K562 (cell line): ENCODE data around the gene STK16. TPM values are rescaled to one million over a fixed set of nuclear protein-coding genes. Genes with fewer than 3 reads are reported as not detected.
A peak's percentile ranks its signal among the peaks of the same experiment; 100 is the strongest.

Experiments used
- BDP1 ChIP-seq: IDR thresholded peaks from 3 replicates; pipeline ENCODE4 v1.6.1; 2011; ENCODE audit not compliant: insufficient read length, insufficient read depth
- CBFA2T3 ChIP-seq: fragments of 450-650 bp; IDR thresholded peaks from 2 replicates; pipeline ENCODE4 v1.6.1; 2017
- FIP1L1 ChIP-seq: fragments of 200-400 bp; formaldehyde crosslinking; IDR thresholded peaks from 2 replicates; pipeline ENCODE4 v1.6.1; 2018; ENCODE audit warnings: mild to moderate bottlenecking, low read depth, low read length; ENCODE audit not compliant: poor library complexity, severe bottlenecking
- FOSL1 ChIP-seq: fragments of 200-800 bp; sonication (Bioruptor generic); conservative IDR thresholded peaks from 2 replicates; pipeline ENCODE4 v1.6.1; 2016; ENCODE audit warnings: missing genetic modification characterization, missing compliant biosample characterization
- HDAC2 ChIP-seq: fragments of 450-650 bp; IDR thresholded peaks from 2 replicates; pipeline ENCODE4 v1.6.1; 2016; ENCODE audit warnings: mild to moderate bottlenecking
- MAFF ChIP-seq: IDR thresholded peaks from 2 replicates; pipeline ENCODE4 v1.6.1; 2012; ENCODE audit warnings: low read length, improper control_type of control experiment
- NELFE ChIP-seq: IDR thresholded peaks from 2 replicates; pipeline ENCODE4 v1.6.1; 2011; ENCODE audit warnings: mild to moderate bottlenecking; ENCODE audit not compliant: insufficient read depth, insufficient read length
- NR2C2 ChIP-seq, 2 experiments: fragments of 200-800 bp in 1 of 2; sonication (Bioruptor generic) in 1 of 2; sonication (generic) in 1 of 2; formaldehyde crosslinking in 1 of 2; IDR thresholded peaks; 2 replicates each; pipeline versions ENCODE4 v1.6.1 to v1.8.0; 2016 to 2022; ENCODE audit warnings: mild to moderate bottlenecking in 1 of 2, missing compliant biosample characterization in 1 of 2, missing genetic modification characterization in 1 of 2, missing genetic modification reagents in 1 of 2
- RBM39 ChIP-seq: fragments of 200-400 bp; formaldehyde crosslinking; optimal IDR thresholded peaks from 2 replicates; pipeline ENCODE3; 2018; ENCODE audit warnings: low read depth, low read length
- SIN3A ChIP-seq, 2 experiments: fragments of 150-350 bp in 1 of 2; IDR thresholded peaks; 2 replicates each; pipeline ENCODE4 v1.6.1; 2011 to 2016; ENCODE audit warnings: borderline replicate concordance in 2 of 2, low read depth in 2 of 2, low read length in 2 of 2, mild to moderate bottlenecking in 2 of 2, moderate library complexity in 2 of 2; ENCODE audit not compliant: control insufficient read depth in 1 of 2
- SRSF1 ChIP-seq: fragments of 200-400 bp; formaldehyde crosslinking; IDR thresholded peaks from 2 replicates; pipeline ENCODE4 v1.6.1; 2017; ENCODE audit warnings: mild to moderate bottlenecking, low read depth, low read length, moderate library complexity
- TARDBP ChIP-seq: fragments of 450-650 bp; IDR thresholded peaks from 2 replicates; pipeline ENCODE4 v1.6.1; 2016
- XRCC3 ChIP-seq: fragments of 450-650 bp; IDR thresholded peaks from 2 replicates; pipeline ENCODE4 v1.6.1; 2017; ENCODE audit warnings: mild to moderate bottlenecking, moderate library complexity
- ZNF140 ChIP-seq: fragments of 250-450 bp; sonication (Bioruptor Pico); IDR thresholded peaks from 2 replicates; pipeline ENCODE4 v1.8.0; 2021; ENCODE audit warnings: moderate library complexity, mild to moderate bottlenecking, inconsistent platforms
- ZNF3 ChIP-seq: fragments of 250-450 bp; sonication (Bioruptor Pico); IDR thresholded peaks from 2 replicates; pipeline ENCODE4 v1.5.0; 2021; ENCODE audit warnings: mild to moderate bottlenecking, moderate library complexity
- ZNF586 ChIP-seq: fragments of 450-650 bp; formaldehyde crosslinking; conservative IDR thresholded peaks from 2 replicates; pipeline ENCODE4 v1.4.0; 2020; ENCODE audit warnings: mild to moderate bottlenecking, moderate library complexity
- polyA plus RNA-seq, 8 experiments: library from polyadenylated mRNA; depleted of rRNA in 4 of 8; stranded (reverse) in 5 of 8; unstranded in 3 of 8; fragments of >200 nt; fragmentation: Nextera tagmentation in 2 of 8; fragmentation: Illumina TruSeq in 1 of 8; extraction: Ambion mirVana in 2 of 8; extraction: Trizol in 1 of 8; gene quantifications; 2 replicates each; pipeline versions ENCODE4 v1.2.1 to v1.2.3, GENCODE V29; 2011 to 2014; ENCODE audit warnings: inconsistent platforms in 1 of 8, missing spikeins in 1 of 8
- total RNA-seq, 7 experiments: library from RNA; depleted of rRNA in 6 of 7; stranded (reverse); fragments of >200 nt in 6 of 7; fragmentation: Illumina TruSeq in 2 of 7; extraction: Trizol in 2 of 7; gene quantifications; 2 replicates each; pipeline versions ENCODE4 v1.2.1 to v1.2.3, GENCODE V29; 2011 to 2021; ENCODE audit warnings: low replicate concordance in 1 of 7
- TF ChIP-seq, protein P1 (sequence below): fragments of 200-400 bp; formaldehyde crosslinking; IDR thresholded peaks from 2 replicates; pipeline ENCODE4 v1.6.1; 2017; ENCODE audit warnings: mild to moderate bottlenecking, low read depth, low read length, moderate library complexity
- TF ChIP-seq, protein P2 (sequence below), 2 experiments: IDR thresholded peaks in 1 of 2; conservative IDR thresholded peaks in 1 of 2; 2 replicates each; pipeline ENCODE4 v1.6.1; 2016; ENCODE audit warnings: low read depth in 2 of 2, mild to moderate bottlenecking in 1 of 2, missing compliant biosample characterization in 1 of 2, missing genetic modification characterization in 1 of 2, moderate library complexity in 1 of 2
- TF ChIP-seq, protein P3 (sequence below): IDR thresholded peaks from 3 replicates; pipeline ENCODE4 v1.6.1; 2011; ENCODE audit warnings: borderline replicate concordance, mild to moderate bottlenecking; ENCODE audit not compliant: insufficient read length, insufficient read depth
- TF ChIP-seq, protein P4 (sequence below), 2 experiments: fragments of 450-650 bp in 1 of 2; sonication (generic) in 1 of 2; formaldehyde crosslinking in 1 of 2; IDR thresholded peaks in 1 of 2; conservative IDR thresholded peaks in 1 of 2; 2 replicates each; pipeline versions ENCODE4 v1.6.1 to v1.8.1; 2016 to 2023; ENCODE audit warnings: mild to moderate bottlenecking in 2 of 2, moderate library complexity in 2 of 2, inconsistent platforms in 1 of 2, missing genetic modification reagents in 1 of 2
- TF ChIP-seq, protein P5 (sequence below): fragments of 250-450 bp; sonication (Bioruptor Pico); IDR thresholded peaks from 2 replicates; pipeline ENCODE4 v1.8.0; 2022; ENCODE audit warnings: moderate library complexity, mild to moderate bottlenecking, inconsistent platforms

Gene STK16
- total and polyA plus RNA-seq, 9 of the 15 experiments (the other 6 are each of a cell fraction or from before 2014, with no cell fraction given), result 5.4 to 36.2 (median 17.8) TPM

DNA sequence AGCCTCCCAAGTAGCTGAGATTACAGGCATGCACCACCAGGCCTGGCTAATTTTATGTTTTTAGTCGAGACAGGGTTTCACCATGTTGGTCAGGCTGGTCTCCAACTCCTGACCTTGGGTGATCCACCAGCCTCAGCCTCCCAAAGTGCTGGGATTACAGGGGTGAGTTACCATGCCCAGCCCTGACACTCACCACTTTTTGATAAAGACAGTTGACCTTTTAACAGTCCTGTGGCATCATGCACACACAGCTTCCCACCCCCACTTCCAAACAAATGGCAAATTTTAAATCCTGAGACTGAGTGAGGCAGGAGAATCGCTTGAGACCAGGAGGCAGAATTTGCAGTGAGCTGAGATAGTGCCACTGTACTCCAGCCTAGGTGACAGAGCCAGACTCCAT is 27.7 kb downstream of the STK16 start (continued):
- no peak for TF ChIP-seq ZNF586 (CRISPR knock-in tag)
- TF ChIP-seq, protein P1, sequence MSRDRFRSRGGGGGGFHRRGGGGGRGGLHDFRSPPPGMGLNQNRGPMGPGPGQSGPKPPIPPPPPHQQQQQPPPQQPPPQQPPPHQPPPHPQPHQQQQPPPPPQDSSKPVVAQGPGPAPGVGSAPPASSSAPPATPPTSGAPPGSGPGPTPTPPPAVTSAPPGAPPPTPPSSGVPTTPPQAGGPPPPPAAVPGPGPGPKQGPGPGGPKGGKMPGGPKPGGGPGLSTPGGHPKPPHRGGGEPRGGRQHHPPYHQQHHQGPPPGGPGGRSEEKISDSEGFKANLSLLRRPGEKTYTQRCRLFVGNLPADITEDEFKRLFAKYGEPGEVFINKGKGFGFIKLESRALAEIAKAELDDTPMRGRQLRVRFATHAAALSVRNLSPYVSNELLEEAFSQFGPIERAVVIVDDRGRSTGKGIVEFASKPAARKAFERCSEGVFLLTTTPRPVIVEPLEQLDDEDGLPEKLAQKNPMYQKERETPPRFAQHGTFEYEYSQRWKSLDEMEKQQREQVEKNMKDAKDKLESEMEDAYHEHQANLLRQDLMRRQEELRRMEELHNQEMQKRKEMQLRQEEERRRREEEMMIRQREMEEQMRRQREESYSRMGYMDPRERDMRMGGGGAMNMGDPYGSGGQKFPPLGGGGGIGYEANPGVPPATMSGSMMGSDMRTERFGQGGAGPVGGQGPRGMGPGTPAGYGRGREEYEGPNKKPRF, result no peak
- TF ChIP-seq, protein P2, sequence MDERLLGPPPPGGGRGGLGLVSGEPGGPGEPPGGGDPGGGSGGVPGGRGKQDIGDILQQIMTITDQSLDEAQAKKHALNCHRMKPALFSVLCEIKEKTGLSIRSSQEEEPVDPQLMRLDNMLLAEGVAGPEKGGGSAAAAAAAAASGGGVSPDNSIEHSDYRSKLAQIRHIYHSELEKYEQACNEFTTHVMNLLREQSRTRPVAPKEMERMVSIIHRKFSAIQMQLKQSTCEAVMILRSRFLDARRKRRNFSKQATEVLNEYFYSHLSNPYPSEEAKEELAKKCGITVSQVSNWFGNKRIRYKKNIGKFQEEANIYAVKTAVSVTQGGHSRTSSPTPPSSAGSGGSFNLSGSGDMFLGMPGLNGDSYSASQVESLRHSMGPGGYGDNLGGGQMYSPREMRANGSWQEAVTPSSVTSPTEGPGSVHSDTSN (CRISPR knock-in tag; IDR thresholded peaks at IDR 0.05; ENCODE audit: low read depth), result no peak
- TF ChIP-seq, protein P2 (tag; conservative IDR thresholded peaks at IDR 0.05; ENCODE audit: low read depth), result no peak
- TF ChIP-seq ZNF3 (CRISPR knock-in tag), result no peak
- TF ChIP-seq ZNF140, result no peak
- no peak for TF ChIP-seq HDAC2
- TF ChIP-seq FOSL1 (tag), result peak; percentile 33; the same call in 1 of the 2 replicates
- no peak for TF ChIP-seq SRSF1
- TF ChIP-seq RBM39, result no peak
- TF ChIP-seq NR2C2 (CRISPR knock-in tag; IDR thresholded peaks at IDR 0.05), result no peak
- TF ChIP-seq NR2C2 (tag; IDR thresholded peaks at IDR 0.05), result no peak
- TF ChIP-seq, protein P3, sequence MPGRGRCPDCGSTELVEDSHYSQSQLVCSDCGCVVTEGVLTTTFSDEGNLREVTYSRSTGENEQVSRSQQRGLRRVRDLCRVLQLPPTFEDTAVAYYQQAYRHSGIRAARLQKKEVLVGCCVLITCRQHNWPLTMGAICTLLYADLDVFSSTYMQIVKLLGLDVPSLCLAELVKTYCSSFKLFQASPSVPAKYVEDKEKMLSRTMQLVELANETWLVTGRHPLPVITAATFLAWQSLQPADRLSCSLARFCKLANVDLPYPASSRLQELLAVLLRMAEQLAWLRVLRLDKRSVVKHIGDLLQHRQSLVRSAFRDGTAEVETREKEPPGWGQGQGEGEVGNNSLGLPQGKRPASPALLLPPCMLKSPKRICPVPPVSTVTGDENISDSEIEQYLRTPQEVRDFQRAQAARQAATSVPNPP, result no peak
- TF ChIP-seq TARDBP, result no peak
- TF ChIP-seq, protein P4, sequence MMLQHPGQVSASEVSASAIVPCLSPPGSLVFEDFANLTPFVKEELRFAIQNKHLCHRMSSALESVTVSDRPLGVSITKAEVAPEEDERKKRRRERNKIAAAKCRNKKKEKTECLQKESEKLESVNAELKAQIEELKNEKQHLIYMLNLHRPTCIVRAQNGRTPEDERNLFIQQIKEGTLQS (IDR thresholded peaks at IDR 0.05), result peak; percentile 64
- TF ChIP-seq, protein P4 (CRISPR knock-in tag; conservative IDR thresholded peaks at IDR 0.05), result no peak
- no peak for TF ChIP-seq XRCC3
- no peak for TF ChIP-seq NELFE
- TF ChIP-seq MAFF, result no peak
- TF ChIP-seq BDP1, result no peak
- TF ChIP-seq FIP1L1, result no peak
- TF ChIP-seq, protein P5, sequence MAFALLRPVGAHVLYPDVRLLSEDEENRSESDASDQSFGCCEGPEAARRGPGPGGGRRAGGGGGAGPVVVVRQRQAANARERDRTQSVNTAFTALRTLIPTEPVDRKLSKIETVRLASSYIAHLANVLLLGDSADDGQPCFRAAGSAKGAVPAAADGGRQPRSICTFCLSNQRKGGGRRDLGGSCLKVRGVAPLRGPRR (CRISPR knock-in tag), result no peak
- TF ChIP-seq CBFA2T3, result peak; percentile 59
- no peak for TF ChIP-seq SIN3A (IDR thresholded peaks at IDR 0.05; ENCODE audit: borderline replicate concordance in 2 of 2, control insufficient read depth in 1 of 2, low read depth in 2 of 2, low read length in 2 of 2)
